Activated naive CD8-positive, alpha-beta T cell treated with anti-CD3 and anti-CD28 coated beads for 36 hours (primary cell): ENCODE data around the gene ABCA4. TPM values are rescaled to one million over a fixed set of nuclear protein-coding genes. Genes with fewer than 3 reads are reported as not detected.

ENCODE experiments used
- DNase-seq: peaks from one replicate; pipeline ENCODE4 v3.0.0; 2021
- H3K27ac Mint-ChIP-seq: one replicate; pipeline ENCODE4 v1.8.0; 2022; ENCODE audit warnings: mild to moderate bottlenecking, moderate library complexity, mixed read lengths
- H3K27me3 Mint-ChIP-seq: one replicate; pipeline ENCODE4 v1.8.0; 2022; ENCODE audit warnings: mild to moderate bottlenecking, mixed read lengths
- H3K36me3 Mint-ChIP-seq: one replicate; pipeline ENCODE4 v1.8.0; 2021; ENCODE audit warnings: mild to moderate bottlenecking, mixed read lengths
- H3K4me1 Mint-ChIP-seq: one replicate; pipeline ENCODE4 v1.8.0; 2021; ENCODE audit warnings: mixed read lengths
- H3K4me3 Mint-ChIP-seq: one replicate; pipeline ENCODE4 v1.8.0; 2022; ENCODE audit warnings: mild to moderate bottlenecking, moderate library complexity, mixed read lengths
- H3K9me3 Mint-ChIP-seq: one replicate; pipeline ENCODE4 v1.8.0; 2022; ENCODE audit warnings: mixed read lengths
- total RNA-seq, 2 experiments: library from RNA; stranded (reverse); gene quantifications; one replicate each; pipeline ENCODE4 v1.2.3, GENCODE V29; 2021

ABCA4 gene
- total RNA-seq, 2 experiments from 2014 or later: not detected

DNA sequence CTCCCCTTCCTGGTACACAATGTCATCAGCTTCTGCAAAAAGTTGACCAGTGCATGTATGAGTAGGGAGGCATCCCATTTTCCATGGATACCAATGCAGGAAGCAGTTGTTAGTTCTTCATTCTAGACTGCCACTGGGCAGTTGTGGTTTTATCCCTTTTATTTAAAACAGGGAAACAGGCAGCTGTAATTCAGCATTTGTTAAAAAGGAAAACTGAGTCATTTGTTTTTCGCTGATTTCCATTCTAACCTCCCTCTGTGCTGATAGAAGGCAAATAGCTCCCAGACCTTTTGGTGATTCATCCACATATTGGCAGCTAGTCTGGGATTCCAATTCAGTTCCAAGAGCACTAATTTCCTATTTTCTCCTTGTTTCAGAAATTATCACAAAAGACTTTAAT lies 21.1 kb upstream of the ABCA4 start:
- DNase-seq: no peak
- H3K4me3 Mint-ChIP-seq: no peak overlapping the region
- no peak overlapping the region for H3K27ac Mint-ChIP-seq
- H3K36me3 Mint-ChIP-seq: no peaks in the 10 kb centered on the region
- H3K27me3 Mint-ChIP-seq: no peaks in the 10 kb centered on the region
- no peaks in the 10 kb centered on the region for H3K4me1 Mint-ChIP-seq
- peaks cover 2% of the 10 kb centered on the region for H3K9me3 Mint-ChIP-seq

DNA sequence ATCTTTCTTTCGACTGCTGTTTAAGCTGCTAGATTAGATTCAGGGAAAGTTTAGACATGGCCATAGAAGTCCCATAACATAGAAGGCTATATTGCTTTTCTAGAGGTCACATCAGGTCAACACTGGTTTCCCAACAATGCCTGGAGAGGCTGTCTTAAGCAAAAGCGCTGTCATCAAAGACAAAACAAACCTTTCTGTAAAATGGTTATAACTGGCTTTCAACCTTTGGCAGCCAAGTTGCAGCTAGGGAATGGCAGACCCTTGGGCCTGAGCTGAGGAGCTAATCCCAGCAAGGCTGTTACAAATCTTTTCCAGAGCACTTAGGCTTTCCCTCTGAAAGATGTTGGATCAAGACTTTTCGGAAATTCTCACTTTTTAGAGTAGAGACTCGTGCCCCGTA lies 11.2 kb upstream of the ABCA4 start:
- Mint-ChIP-seq H3K4me1 (no peaks in the 10 kb centered on the region), H3K4me3 (no peak overlapping the region), H3K9me3 (peaks cover 7% of the 10 kb centered on the region), H3K27me3 (no peaks in the 10 kb centered on the region), H3K27ac (no peak overlapping the region), H3K36me3 (no peaks in the 10 kb centered on the region)
- no peak for DNase-seq

DNA sequence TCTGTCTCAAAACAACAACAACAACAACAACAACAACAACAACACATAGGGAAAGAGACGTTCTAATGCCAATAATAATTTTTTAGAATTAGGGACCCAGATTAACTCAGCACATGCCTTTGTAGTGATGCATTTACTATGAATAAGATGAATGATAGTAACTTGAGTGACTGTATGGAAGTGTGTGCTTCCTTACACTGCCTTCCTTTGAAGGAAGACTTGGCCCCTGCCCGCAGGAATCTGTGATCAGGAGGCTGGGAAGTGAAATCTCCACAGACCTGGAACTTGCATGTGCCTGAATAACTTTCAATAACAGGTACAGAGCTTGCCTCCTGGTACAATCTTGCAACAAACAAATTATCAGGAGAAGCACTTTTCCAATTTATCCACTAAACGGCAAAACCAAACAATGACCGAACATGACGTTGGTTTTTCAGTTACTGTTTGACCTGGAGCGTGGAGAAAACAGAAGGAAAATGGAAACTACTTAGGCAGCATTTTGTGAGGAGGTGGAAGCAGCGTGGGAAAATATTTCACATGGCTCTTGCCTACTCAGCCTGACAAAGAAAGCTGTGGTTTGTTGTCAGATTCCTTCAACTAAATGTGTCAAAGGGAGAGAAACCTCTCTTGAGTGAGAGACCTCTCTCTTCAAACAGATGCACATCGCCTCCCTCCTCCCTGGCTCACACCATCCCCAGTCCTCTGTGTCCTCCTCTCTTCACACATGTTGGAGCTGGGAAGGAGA lies 10.1 kb upstream of the ABCA4 start:
- no peak for DNase-seq
- peaks cover 7% of the 10 kb centered on the region for H3K9me3 Mint-ChIP-seq
- H3K4me1 Mint-ChIP-seq: no peaks in the 10 kb centered on the region
- H3K4me3 Mint-ChIP-seq: no peak overlapping the region
- H3K36me3 Mint-ChIP-seq: no peaks in the 10 kb centered on the region
- H3K27me3 Mint-ChIP-seq: no peaks in the 10 kb centered on the region
- no peak overlapping the region for H3K27ac Mint-ChIP-seq

DNA sequence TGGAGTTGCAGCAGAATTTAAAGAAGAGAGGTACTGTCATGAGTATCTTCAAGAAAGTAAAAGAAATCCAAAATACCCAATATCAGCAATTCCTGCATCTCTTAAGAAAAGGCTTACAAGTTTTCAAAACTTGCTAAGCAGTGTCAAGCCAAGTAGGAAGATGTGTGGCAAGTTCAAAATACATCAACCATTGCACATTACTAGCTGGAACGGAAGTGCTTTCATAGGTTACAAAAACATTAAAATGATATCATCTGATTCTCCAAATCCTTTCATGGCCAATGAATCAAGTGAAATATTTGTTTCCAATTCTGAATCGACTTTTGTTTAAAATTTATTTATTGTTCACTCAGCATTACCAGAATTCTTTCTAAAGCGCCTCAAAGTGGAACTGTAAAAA lies 5.7 kb upstream of the ABCA4 start:
- Mint-ChIP-seq H3K36me3 (no peaks in the 10 kb centered on the region), H3K4me3 (no peak overlapping the region), H3K27me3 (no peaks in the 10 kb centered on the region), H3K27ac (no peak overlapping the region), H3K4me1 (no peaks in the 10 kb centered on the region), H3K9me3 (no peaks in the 10 kb centered on the region)
- no peak for DNase-seq

DNA sequence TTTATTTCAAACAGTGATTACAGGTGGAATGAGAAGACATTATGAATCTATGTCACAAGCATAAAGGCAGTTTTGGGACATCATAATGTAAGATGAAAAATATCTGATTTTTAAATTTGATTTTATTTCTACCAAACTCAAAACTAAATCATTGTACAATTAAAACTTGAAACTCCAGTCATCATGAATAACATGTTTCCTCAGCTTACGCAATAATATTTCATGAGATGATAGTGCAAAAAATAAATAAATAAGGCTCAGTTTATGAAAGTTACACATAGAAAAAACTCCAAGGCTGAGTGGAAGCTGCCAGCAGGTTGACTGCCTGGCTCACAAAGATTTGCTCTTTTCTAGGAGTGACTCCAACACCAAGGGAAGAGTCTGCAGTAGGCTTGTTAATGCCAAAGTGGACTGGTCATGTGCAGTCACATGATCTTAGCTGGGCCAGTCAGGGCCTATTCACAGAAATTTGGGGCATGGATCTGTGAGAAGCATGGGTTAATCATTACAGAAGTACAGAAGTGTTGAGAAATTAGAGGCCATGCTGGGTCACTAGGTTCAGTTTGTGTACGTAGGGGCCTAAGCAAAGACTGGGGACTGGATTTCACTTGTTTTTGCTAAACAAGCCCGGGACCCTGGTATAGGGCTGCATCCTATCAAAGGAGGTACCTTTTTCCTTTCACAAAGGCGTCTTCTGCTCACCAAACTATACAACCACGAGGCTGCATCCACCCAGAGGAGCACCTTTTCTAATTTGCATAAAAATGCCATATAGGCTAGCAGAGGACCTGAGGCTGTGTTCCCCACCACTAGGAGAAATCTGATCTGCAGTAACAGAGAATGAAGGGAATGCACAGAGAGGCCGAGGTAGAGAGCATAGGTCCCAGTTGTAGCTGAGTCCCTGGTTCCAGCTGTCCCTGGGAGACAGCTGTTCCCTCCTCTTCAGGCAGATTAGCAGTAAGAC lies 4.9 kb upstream of the ABCA4 start:
- DNase-seq: no peak
- Mint-ChIP-seq H3K9me3 (no peaks in the 10 kb centered on the region), H3K27me3 (no peaks in the 10 kb centered on the region), H3K4me1 (no peaks in the 10 kb centered on the region), H3K27ac (no peak overlapping the region), H3K4me3 (no peak overlapping the region), H3K36me3 (no peaks in the 10 kb centered on the region)

DNA sequence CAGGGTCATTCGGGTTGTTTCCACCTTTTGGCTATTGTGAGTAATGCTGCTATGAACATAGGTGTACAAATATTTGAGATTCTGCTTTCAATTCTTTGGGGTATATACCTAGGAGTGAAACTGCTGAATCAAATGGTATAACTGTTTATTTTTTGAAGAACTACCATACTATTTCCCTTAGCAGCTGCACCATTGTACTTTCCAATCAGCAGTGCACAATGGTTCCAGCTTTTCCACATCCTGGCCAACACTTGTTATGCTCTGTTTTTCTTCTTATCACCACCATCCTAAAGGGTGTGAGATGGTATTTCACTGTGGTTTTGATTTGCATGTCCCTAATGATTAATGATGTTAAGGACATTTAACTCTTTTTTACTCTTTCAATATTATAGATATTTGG lies 3.6 kb upstream of the ABCA4 start:
- Mint-ChIP-seq H3K27me3 (no peaks in the 10 kb centered on the region), H3K4me1 (no peaks in the 10 kb centered on the region), H3K4me3 (no peak overlapping the region), H3K36me3 (no peaks in the 10 kb centered on the region), H3K9me3 (no peaks in the 10 kb centered on the region), H3K27ac (no peak overlapping the region)
- no peak for DNase-seq

DNA sequence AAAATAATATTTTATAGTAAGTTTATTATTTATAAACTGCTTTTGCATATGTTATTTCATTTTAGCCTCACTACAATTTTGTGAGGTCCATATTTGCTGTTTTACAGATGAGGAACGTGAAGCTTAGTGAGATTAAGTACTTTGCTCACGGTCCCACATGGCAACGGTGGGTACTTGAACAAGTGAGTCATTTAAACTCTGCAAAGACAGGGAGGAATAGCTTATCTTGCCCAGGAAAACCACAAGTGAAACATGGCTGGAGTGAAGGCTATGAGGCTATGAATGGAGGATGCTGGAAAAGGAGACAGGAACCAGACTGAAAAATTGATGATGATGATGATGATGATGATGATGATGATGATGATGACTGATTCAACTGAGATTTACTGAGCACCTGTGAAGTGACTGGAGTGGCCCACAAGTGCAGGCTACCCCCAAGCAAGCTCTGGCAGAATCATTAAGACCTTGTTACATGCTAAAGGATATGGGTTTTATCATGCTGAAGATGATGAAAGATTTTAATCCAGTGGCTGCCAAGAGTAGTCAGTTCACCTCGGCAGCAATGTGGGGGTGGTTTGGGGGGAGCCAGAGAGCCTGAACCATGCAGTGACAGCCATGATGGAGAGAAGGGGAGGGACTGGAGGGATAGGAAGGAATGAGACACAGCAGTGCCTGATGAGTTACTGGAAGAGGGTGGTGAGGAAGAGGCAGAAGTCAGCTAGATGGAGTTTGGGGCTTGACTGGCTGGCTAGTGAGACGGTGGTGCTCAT lies 1.4 kb upstream of the ABCA4 start:
- no peak for DNase-seq
- Mint-ChIP-seq H3K27me3 (no peaks in the 10 kb centered on the region), H3K36me3 (no peaks in the 10 kb centered on the region), H3K9me3 (no peaks in the 10 kb centered on the region), H3K4me1 (no peaks in the 10 kb centered on the region), H3K4me3 (no peak overlapping the region), H3K27ac (no peak overlapping the region)

DNA sequence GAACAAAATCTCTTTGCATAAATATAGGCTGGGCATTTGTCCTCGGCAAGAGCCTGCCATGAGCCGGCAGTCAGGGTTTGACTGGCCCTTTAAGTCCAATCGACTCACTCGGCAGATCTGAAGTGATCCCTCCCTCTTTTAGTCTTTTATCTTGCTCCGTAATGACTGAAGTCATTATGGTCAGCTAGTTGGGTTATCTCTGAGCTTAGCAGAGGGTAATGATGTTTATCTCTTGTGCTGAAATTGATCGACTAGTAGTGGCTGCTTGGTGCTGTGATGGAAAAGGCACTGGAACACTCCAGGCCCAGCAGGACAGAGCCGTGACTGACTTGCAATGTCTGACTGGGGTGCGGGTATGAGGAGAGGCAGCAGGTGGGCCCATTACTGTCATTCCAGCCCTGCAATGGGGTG lies 468 bp upstream of the ABCA4 start:
- H3K4me3 Mint-ChIP-seq: no peak overlapping the region
- no peaks in the 10 kb centered on the region for H3K36me3 Mint-ChIP-seq
- H3K27me3 Mint-ChIP-seq: no peaks in the 10 kb centered on the region
- no peak for DNase-seq
- H3K4me1 Mint-ChIP-seq: no peaks in the 10 kb centered on the region
- H3K9me3 Mint-ChIP-seq: no peaks in the 10 kb centered on the region
- H3K27ac Mint-ChIP-seq: no peak overlapping the region

DNA sequence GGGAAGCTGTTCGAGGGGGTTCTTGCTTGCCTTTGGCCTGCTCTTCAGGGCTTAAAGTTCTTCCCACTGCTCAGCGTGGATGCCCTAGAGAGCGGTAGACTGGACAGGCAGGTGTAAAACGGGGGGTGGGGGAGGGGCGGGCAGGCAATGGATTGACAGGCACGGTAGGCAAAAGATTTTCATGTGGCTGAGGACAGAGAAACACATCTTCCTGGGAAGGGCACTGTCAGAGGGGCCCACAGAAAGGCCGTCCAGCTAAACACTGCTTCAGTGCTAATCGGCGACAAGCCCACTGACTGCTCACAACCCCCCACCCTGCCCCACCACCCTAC lies 412 bp downstream of the ABCA4 start:
- Mint-ChIP-seq H3K4me3 (no peak overlapping the region), H3K9me3 (no peaks in the 10 kb centered on the region), H3K36me3 (no peaks in the 10 kb centered on the region), H3K4me1 (no peaks in the 10 kb centered on the region), H3K27ac (no peak overlapping the region), H3K27me3 (no peaks in the 10 kb centered on the region)
- no peak for DNase-seq

DNA sequence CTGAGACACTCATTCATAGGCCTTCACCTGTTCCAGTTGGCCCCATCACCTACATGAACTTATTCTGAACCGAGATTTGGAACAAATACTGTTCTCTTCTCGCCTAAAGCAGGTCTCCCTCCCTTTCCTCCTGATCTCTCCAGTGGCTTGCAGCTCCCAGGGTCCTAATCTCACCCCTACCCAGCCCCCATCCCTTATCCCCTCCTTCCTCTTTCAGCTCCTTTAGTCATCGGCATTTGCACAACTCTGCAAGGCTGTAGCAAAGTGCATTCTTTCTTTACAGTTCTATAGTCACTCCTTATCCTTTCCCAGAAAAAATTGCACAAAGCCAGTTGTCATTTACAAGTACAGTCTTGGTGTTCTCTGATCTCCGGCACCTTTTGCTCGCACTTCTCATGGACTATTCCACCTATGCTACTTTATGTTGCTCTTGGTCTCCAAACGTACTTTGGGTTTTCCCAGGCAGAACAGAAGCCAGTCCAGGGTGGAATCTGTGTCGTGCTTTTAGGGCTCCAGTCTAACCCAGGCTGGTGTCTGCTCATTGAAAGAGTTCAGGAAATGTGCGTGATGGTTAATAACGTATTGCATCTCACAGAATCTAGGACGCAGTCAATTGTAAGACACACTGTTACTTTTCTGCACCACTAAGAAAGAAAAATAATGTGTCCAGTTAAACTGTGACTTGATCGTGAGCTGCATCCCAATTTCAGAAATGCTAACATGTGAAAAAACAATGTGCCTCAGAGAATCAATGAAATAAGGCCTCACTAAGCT lies 965 bp downstream of the ABCA4 start:
- Mint-ChIP-seq H3K27me3 (no peaks in the 10 kb centered on the region), H3K4me1 (no peaks in the 10 kb centered on the region), H3K36me3 (no peaks in the 10 kb centered on the region), H3K9me3 (no peaks in the 10 kb centered on the region), H3K4me3 (no peak overlapping the region), H3K27ac (no peak overlapping the region)
- no peak for DNase-seq

DNA sequence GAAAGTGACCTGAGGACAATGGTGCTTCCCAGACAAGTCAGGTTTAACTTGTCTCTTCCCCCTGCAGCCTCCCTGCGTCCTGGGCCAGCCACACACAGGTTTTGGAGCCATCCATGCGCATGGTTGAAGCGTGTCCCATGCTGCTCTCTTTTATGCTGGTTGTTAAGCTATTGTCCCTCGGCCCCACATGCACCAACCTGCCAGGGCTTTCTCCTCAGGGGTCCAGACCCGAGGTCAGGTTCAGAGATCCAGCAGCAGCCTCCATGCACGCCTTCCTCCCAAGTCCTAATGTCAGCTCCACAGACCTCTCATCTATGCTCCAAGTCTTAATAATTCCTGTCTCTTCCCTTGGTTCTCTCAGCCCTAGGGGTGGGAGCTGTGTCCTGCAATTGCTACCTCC lies 1.6 kb downstream of the ABCA4 start:
- no peaks in the 10 kb centered on the region for H3K9me3 Mint-ChIP-seq
- no peak for DNase-seq
- H3K27ac Mint-ChIP-seq: no peak overlapping the region
- H3K27me3 Mint-ChIP-seq: no peaks in the 10 kb centered on the region
- no peak overlapping the region for H3K4me3 Mint-ChIP-seq
- H3K36me3 Mint-ChIP-seq: no peaks in the 10 kb centered on the region
- H3K4me1 Mint-ChIP-seq: no peaks in the 10 kb centered on the region

DNA sequence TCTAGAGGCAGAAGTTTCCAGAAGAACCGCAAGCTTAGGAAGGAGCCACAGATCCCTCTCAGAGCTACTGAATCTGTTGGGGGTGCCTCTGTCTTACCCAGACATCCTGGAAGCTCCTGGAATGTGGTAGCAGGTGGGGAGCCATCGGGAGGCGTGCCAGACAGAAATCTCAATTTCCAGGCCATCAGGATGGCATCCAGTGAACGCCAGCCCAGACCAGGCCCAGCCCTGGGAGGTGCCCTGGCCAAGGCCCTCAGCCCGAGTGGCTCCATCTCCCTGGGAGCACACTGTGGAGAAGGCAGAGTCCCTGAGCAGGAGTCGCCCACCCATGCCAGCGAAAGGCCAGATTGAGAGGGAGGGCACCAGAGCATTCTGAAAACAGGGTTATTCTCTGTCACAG lies 2.5 kb downstream of the ABCA4 start:
- no peak for DNase-seq
- Mint-ChIP-seq H3K27ac (no peak overlapping the region), H3K4me3 (no peak overlapping the region)

DNA sequence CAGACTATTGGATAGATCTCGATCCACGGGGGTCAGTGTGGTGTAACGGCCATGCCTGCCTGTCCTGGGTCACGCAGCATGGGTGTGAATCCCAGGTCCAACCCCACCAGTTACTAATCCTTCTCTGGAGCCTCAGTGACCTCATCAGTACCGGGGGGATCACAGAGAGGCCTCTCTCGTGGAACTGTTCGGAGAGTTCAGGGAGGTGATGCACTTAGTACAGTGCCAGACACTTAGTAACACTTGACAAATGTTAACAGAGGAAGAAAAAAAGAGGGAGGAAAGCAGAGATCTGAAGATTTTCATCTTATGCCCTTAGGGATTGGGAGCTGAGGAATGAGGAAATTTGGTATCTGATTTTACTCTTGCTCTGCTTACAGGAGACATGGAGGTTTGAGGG lies 2.9 kb downstream of the ABCA4 start:
- H3K27me3 Mint-ChIP-seq: no peaks in the 10 kb centered on the region
- no peaks in the 10 kb centered on the region for H3K9me3 Mint-ChIP-seq
- H3K36me3 Mint-ChIP-seq: no peaks in the 10 kb centered on the region
- DNase-seq: no peak
- no peak overlapping the region for H3K27ac Mint-ChIP-seq
- H3K4me3 Mint-ChIP-seq: no peak overlapping the region
- H3K4me1 Mint-ChIP-seq: no peaks in the 10 kb centered on the region

More for the DNA sequence above, 2.5 kb downstream of the ABCA4 start:
- Mint-ChIP-seq H3K36me3 (no peaks in the 10 kb centered on the region), H3K4me1 (no peaks in the 10 kb centered on the region), H3K27me3 (no peaks in the 10 kb centered on the region), H3K9me3 (no peaks in the 10 kb centered on the region)

DNA sequence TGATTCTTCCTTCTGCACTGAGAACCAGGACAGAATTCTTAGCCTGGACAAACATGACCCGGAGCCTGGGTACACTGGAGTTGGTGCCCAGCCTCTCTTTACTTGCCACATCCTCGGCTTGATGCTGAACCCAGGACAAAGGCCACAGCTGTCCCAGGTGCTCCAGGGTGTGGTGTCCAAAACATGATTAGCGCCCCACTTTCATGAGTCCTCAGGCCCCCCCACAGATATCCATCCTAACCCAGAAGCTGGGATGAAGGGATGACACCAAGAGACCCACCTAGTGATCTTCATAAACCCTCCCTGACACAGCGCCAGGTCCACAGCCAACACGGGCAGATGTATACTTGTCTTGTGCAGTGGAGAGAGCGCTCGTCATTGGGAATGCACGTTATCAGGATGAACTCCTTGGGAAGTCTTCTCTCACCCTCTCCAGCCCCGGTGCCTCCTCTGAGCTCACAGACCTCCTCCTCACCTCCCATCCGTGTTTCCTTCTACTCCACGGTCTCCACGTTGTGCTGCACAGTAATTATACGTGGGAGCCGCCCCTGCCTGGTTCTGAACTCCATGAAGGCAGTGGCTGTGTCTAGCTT lies 3.6 kb downstream of the ABCA4 start:
- no peaks in the 10 kb centered on the region for H3K4me1 Mint-ChIP-seq

More for the DNA sequence above, 3.6 kb downstream of the ABCA4 start:
- no peaks in the 10 kb centered on the region for H3K36me3 Mint-ChIP-seq
- H3K4me3 Mint-ChIP-seq: no peak overlapping the region
- no peaks in the 10 kb centered on the region for H3K27me3 Mint-ChIP-seq
- H3K27ac Mint-ChIP-seq: no peak overlapping the region
- H3K9me3 Mint-ChIP-seq: no peaks in the 10 kb centered on the region
- no peak for DNase-seq
